Psoas muscle (tissue), 8 donors: ENCODE results near the gene PIP4K2C. TPM values are rescaled to one million over a fixed set of nuclear protein-coding genes. Genes with fewer than 3 reads are reported as not detected.

Source experiments
- ATAC-seq, 4 donors: fragments of 200-7000 bp; cut with Tn5 transposase; one replicate each; pipeline ENCODE4 v1.9.1; 2020; ENCODE audit warnings: moderate library complexity in 3 of 4, mild to moderate bottlenecking in 2 of 4
- DNase-seq, 2 donors: peaks; one replicate each; pipeline ENCODE4 v3.0.0-alpha.2; 2020
- H3K27ac ChIP-seq: fragments of 200-600 bp; one replicate; pipeline ENCODE4 v1.8.0; 2022
- H3K27me3 ChIP-seq, 3 donors: fragments of 200-600 bp in 1 of 3; one replicate each; pipeline versions ENCODE4 v1.6.1 to v1.8.0; 2013 to 2022; ENCODE audit warnings: low read length in 2 of 3, mild to moderate bottlenecking in 2 of 3, moderate library complexity in 1 of 3; ENCODE audit not compliant: insufficient read depth in 3 of 3
- H3K36me3 ChIP-seq, 2 donors: fragments of 200-600 bp in 1 of 2; one replicate each; pipeline versions ENCODE4 v1.6.1 to v1.8.0; 2013 to 2022; ENCODE audit warnings: low read depth in 1 of 2, mild to moderate bottlenecking in 1 of 2, moderate library complexity in 1 of 2; ENCODE audit not compliant: insufficient read depth in 1 of 2
- H3K4me1 ChIP-seq: fragments of 200-600 bp; one replicate; pipeline ENCODE4 v1.8.0; 2022
- H3K4me3 ChIP-seq: fragments of 200-600 bp; one replicate; pipeline ENCODE4 v1.8.0; 2022; ENCODE audit warnings: mild to moderate bottlenecking
- H3K9me3 ChIP-seq: fragments of 200-600 bp; one replicate; pipeline ENCODE4 v1.8.0; 2022
- CTCF ChIP-seq: fragments of 200-600 bp; IDR thresholded peaks from one replicate; pipeline ENCODE4 v1.8.0; 2022; ENCODE audit warnings: antibody characterized with exemption
- WGBS, 3 donors: extraction: QIAGEN DNeasy Blood & Tissue Kit; methylation state at CpG; one replicate each; pipeline versions ENCODE4 v1.1.6 to v1.1.7; 2013; 5-methylcytosine and 5-hydroxymethylcytosine counted together
- intact Hi-C, 2 donors: fragments of 100-400 bp; cut with DNase I; formaldehyde crosslinking; loops; one replicate each; pipeline versions ENCODE4 v1.11.0 to v1.14.2; 2022
- polyA plus RNA-seq, 3 donors: library from polyadenylated mRNA; stranded (reverse); fragments of 200-250 nt; gene quantifications; one replicate each; pipeline ENCODE4 v1.2.3, GENCODE V29; 2013
- total RNA-seq, 4 donors: library from RNA; stranded (reverse); fragmentation: NEBNext Ultra II Directional in 2 of 4; extraction: Animal tissue kit (Norgen Biotek cat#: 25700) in 2 of 4; gene quantifications; one replicate each; pipeline versions ENCODE4 v1.2.1 to v1.2.4, GENCODE V29; 2021 to 2023
- donor health status: healthy with polysubstance abuse.
- donor health status: DM: no; HTN: no; CAD: no; lungs with moderate emphysema.
- donor health status: Bipolar disorder and iron deficiency.
- donor health status: healthy.
- donor health status: DM: yes; HTN: yes; CAD: no.
- donor health status: DM: no; HTN: no; CAD: no.
- donor health status: DM: no; HTN: no; CAD: no.
- donor health status: DM: yes; HTN: yes; CAD: no.

Gene PIP4K2C
- total and polyA plus RNA-seq, 7 donors, result 7.7 to 16.4 (median 10.1) TPM

DNA sequence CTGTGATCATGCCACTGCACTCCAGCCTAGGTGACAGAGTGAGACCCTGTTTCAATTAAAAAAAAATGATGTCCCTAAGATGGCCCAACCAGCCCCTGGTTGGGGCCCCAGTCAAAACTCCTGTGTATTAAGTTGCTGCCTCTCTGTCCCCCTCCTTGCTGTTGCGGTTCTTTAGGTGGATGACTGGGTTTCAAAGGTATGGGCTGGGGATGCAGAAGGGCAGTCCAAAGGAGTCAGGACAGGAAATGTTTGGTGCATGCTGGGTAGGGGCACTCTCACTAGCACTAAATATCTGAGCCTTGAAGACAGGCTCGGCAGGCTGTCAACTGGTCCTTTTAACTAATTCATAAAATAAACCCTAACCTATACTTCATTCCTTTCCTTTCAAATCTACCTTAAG, 12.0 kb upstream of the PIP4K2C start:
- Histone ChIP-seq H3K36me3 (no peaks in the 10 kb centered on the region), H3K9me3 (no peaks in the 10 kb centered on the region), H3K27ac (no peak overlapping the region), H3K4me1 (no peaks in the 10 kb centered on the region), H3K4me3 (no peak overlapping the region), H3K27me3 (peaks cover 0 to 10% (median 2%) of the 10 kb centered on the region in 3 donors)
- WGBS, 3 donors, result 72 to 83% (median 74%) methylated on average over 2 of the region's 2 CpGs
- DNase-seq (no peak), ATAC-seq (no peak)
- intact Hi-C loops, result no loop called here
- TF ChIP-seq CTCF, result no peak

GRCh38 chr12:57579677-57580465, 11.1 kb upstream of the PIP4K2C start:
- TF ChIP-seq CTCF, result no peak
- no peaks in the 10 kb centered on the region for H3K4me1 ChIP-seq
- 88 to 92% (median 92%) methylated on average over 8 of the region's 8 CpGs for WGBS, 3 donors
- H3K27me3 ChIP-seq, result peaks cover 0 to 10% (median 2%) of the 10 kb centered on the region in 3 donors
- DNase-seq, result no peak
- H3K27ac ChIP-seq, result no peak overlapping the region
- H3K36me3 ChIP-seq, result no peaks in the 10 kb centered on the region
- intact Hi-C loops, result no loop called here
- no peak overlapping the region for H3K4me3 ChIP-seq
- no peaks in the 10 kb centered on the region for H3K9me3 ChIP-seq
- ATAC-seq, result no peak

- no peak overlapping the region for H3K27ac ChIP-seq
- ATAC-seq (no peak), DNase-seq (no peak)
- H3K27me3 ChIP-seq, result peaks cover 2 to 10% (median 3%) of the 10 kb centered on the region in 3 donors
- intact Hi-C loops, result no loop called here
- no peaks in the 10 kb centered on the region for H3K4me1 ChIP-seq
- WGBS, 3 donors, result 87 to 97% (median 89%) methylated on average over 4 of the region's 4 CpGs
- no peak for TF ChIP-seq CTCF
- H3K36me3 ChIP-seq, result no peaks in the 10 kb centered on the region
- no peaks in the 10 kb centered on the region for H3K9me3 ChIP-seq
- H3K4me3 ChIP-seq, result no peak overlapping the region
Observed at GRCh38 chr12:57580466-57580795, 10.6 kb upstream of the PIP4K2C start.

DNA sequence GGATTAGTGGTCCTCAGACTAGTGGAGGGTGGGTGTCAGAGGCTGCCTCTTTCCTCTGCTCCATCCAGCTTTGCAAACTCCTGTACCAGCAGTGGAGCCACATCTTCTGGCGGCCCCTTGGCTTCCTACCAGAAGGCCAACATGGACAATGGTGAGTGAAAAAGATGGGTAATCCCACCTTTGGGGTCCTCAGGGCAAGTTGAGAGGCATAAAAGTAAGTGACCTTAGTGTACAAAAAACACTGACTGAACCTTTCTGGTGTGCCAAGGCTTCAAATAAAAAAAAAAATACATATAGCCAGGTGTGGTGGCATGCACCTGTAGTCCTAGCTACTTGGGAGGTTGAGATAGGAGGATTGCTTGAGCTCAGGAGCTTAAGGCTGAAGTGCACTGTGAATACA, 9.2 kb upstream of the PIP4K2C start:
- H3K9me3 ChIP-seq, result no peaks in the 10 kb centered on the region
- H3K27me3 ChIP-seq, result peaks cover 2 to 5% (median 4%) of the 10 kb centered on the region in 3 donors
- no peaks in the 10 kb centered on the region for H3K36me3 ChIP-seq
- 83 to 87% (median 85%) methylated on average over 1 of the region's 1 CpG for WGBS, 3 donors
- intact Hi-C loops, result loop anchor here (2.0 kb wide), 2 partner anchors 39 to 51 kb away; partner anchors contain the start of gene B4GALNT1 (in 1 of the 2)
- no peak overlapping the region for H3K4me3 ChIP-seq
- H3K27ac ChIP-seq, result no peak overlapping the region
- H3K4me1 ChIP-seq, result no peaks in the 10 kb centered on the region
- no peak for TF ChIP-seq CTCF
- ATAC-seq (no peak), DNase-seq (no peak)
